Measurements from ENCODE around the gene MOB3B.

The MOB3B gene

GRCh38 chr9:27489087-27489876 lies 40.3 kb downstream of the MOB3B start:
- Histone ChIP-seq H3K36me3 (replicated peaks in 1 of 2; ENCODE audit: control insufficient read depth in 2 of 2, insufficient read depth in 2 of 2, low read length in 2 of 2) (peaks cover 0 to 43% of the 10 kb centered on the region in 2 donors), H3K18ac (ENCODE audit: low read length) (no peak overlapping the region), H2BK120ac (ENCODE audit: low read depth, low read length) (no peak overlapping the region), H2BK5ac (ENCODE audit: low read length) (no peak overlapping the region), H3K4ac (ENCODE audit: low read length) (no peak overlapping the region), H3K27ac (replicated peaks; ENCODE audit: low read length) (peak overlapping the region; percentile 95), H4K91ac (ENCODE audit: low read depth, low read length, poor library complexity) (no peak overlapping the region), H3K9me3 (replicated peaks in 1 of 2; ENCODE audit: control insufficient read depth in 2 of 2, insufficient read depth in 1 of 2, low read depth in 1 of 2, low read length in 2 of 2) (no peaks in the 10 kb centered on the region), H2AFZ (ENCODE audit: low read length) (peak overlapping the region; percentile 45), H3K79me1 (ENCODE audit: low read depth, low read length) (no peaks in the 10 kb centered on the region), H3K4me2 (ENCODE audit: insufficient read depth, low read length, poor library complexity, severe bottlenecking) (peak overlapping the region; percentile 22), H2BK15ac (ENCODE audit: low read length) (no peak overlapping the region), H2AK5ac (ENCODE audit: low read depth, low read length) (no peak overlapping the region), H3K27me3 (ENCODE audit: control insufficient read depth in 3 of 3, insufficient read depth in 3 of 3, low read depth in 1 of 3, low read length in 3 of 3) (no peaks in the 10 kb centered on the region), H3K23ac (ENCODE audit: low read depth, low read length, poor library complexity) (no peak overlapping the region), H3K4me3 (ENCODE audit: low read length in 2 of 2) (no peak overlapping the region), H2BK12ac (ENCODE audit: low read length) (no peak overlapping the region), H3K14ac (ENCODE audit: low read length) (no peak overlapping the region), H3K4me1 (ENCODE audit: control insufficient read depth in 2 of 2, insufficient read depth in 1 of 2, low read depth in 1 of 2, low read length in 2 of 2) (peaks cover 22 to 26% of the 10 kb centered on the region in 2 donors), H3K9ac (ENCODE audit: low read depth, low read length, poor library complexity) (no peak overlapping the region), H4K8ac (ENCODE audit: low read depth, low read length) (no peak overlapping the region)
- DNase-seq (ENCODE audit: low spot score): peak; percentile 57
- WGBS, 2 donors (ENCODE audit: extremely low coverage in 2 of 2, insufficient read length in 2 of 2, insufficient replicate concordance in 1 of 2): no CpG with 5 or more reads among the region's 5 CpGs

- H2BK12ac ChIP-seq (ENCODE audit: low read length): no peak overlapping the region
- no CpG with 5 or more reads among the region's 1 CpG for WGBS, 2 donors (ENCODE audit: extremely low coverage in 2 of 2, insufficient read length in 2 of 2, insufficient replicate concordance in 1 of 2)
- peaks cover 1 to 52% of the 10 kb centered on the region in 2 donors for H3K36me3 ChIP-seq (replicated peaks in 1 of 2; ENCODE audit: control insufficient read depth in 2 of 2, insufficient read depth in 2 of 2, low read length in 2 of 2)
- no peak overlapping the region for H3K4ac ChIP-seq (ENCODE audit: low read length)
- H3K4me1 ChIP-seq (ENCODE audit: control insufficient read depth in 2 of 2, insufficient read depth in 1 of 2, low read depth in 1 of 2, low read length in 2 of 2): peaks cover 22 to 26% of the 10 kb centered on the region in 2 donors
- H3K4me2 ChIP-seq (ENCODE audit: insufficient read depth, low read length, poor library complexity, severe bottlenecking): no peak overlapping the region
- peak overlapping the region; percentile 76 for H3K27ac ChIP-seq (replicated peaks; ENCODE audit: low read length)
- no peak overlapping the region for H2BK15ac ChIP-seq (ENCODE audit: low read length)
- no peak overlapping the region for H3K4me3 ChIP-seq (ENCODE audit: low read length in 2 of 2)
- no peak overlapping the region for H2BK5ac ChIP-seq (ENCODE audit: low read length)
- peaks cover 0 to 9% of the 10 kb centered on the region in 2 donors for H3K9me3 ChIP-seq (replicated peaks in 1 of 2; ENCODE audit: control insufficient read depth in 2 of 2, insufficient read depth in 1 of 2, low read depth in 1 of 2, low read length in 2 of 2)
- peak overlapping the region; percentile 72 for H3K18ac ChIP-seq (ENCODE audit: low read length)
- no peak overlapping the region for H4K8ac ChIP-seq (ENCODE audit: low read depth, low read length)
- H3K79me1 ChIP-seq (ENCODE audit: low read depth, low read length): no peaks in the 10 kb centered on the region
- H3K23ac ChIP-seq (ENCODE audit: low read depth, low read length, poor library complexity): no peak overlapping the region
- H4K91ac ChIP-seq (ENCODE audit: low read depth, low read length, poor library complexity): no peak overlapping the region
- H3K14ac ChIP-seq (ENCODE audit: low read length): no peak overlapping the region
- no peak overlapping the region for H2BK120ac ChIP-seq (ENCODE audit: low read depth, low read length)
- DNase-seq (ENCODE audit: low spot score): no peak
- no peak overlapping the region for H2AK5ac ChIP-seq (ENCODE audit: low read depth, low read length)
- no peak overlapping the region for H3K9ac ChIP-seq (ENCODE audit: low read depth, low read length, poor library complexity)
- no peak overlapping the region for H2AFZ ChIP-seq (ENCODE audit: low read length)
- no peaks in the 10 kb centered on the region for H3K27me3 ChIP-seq (ENCODE audit: control insufficient read depth in 3 of 3, insufficient read depth in 3 of 3, low read depth in 1 of 3, low read length in 3 of 3)
Observed at GRCh38 chr9:27487927-27488326, 41.7 kb downstream of the MOB3B start.

- H3K18ac ChIP-seq (ENCODE audit: low read length): peak overlapping the region; percentile 31
- no peak overlapping the region for H3K4ac ChIP-seq (ENCODE audit: low read length)
- H4K91ac ChIP-seq (ENCODE audit: low read depth, low read length, poor library complexity): no peak overlapping the region
- peaks cover 22 to 26% of the 10 kb centered on the region in 2 donors for H3K4me1 ChIP-seq (ENCODE audit: control insufficient read depth in 2 of 2, insufficient read depth in 1 of 2, low read depth in 1 of 2, low read length in 2 of 2)
- H3K4me3 ChIP-seq (ENCODE audit: low read length in 2 of 2): no peak overlapping the region
- H2BK5ac ChIP-seq (ENCODE audit: low read length): no peak overlapping the region
- no CpG with 5 or more reads among the region's 5 CpGs for WGBS, 2 donors (ENCODE audit: extremely low coverage in 2 of 2, insufficient read length in 2 of 2, insufficient replicate concordance in 1 of 2)
- H2BK12ac ChIP-seq (ENCODE audit: low read length): no peak overlapping the region
- H2AK5ac ChIP-seq (ENCODE audit: low read depth, low read length): no peak overlapping the region
- H3K79me1 ChIP-seq (ENCODE audit: low read depth, low read length): no peaks in the 10 kb centered on the region
- H3K27ac ChIP-seq (replicated peaks; ENCODE audit: low read length): no peak overlapping the region
- H3K4me2 ChIP-seq (ENCODE audit: insufficient read depth, low read length, poor library complexity, severe bottlenecking): no peak overlapping the region
- H2BK15ac ChIP-seq (ENCODE audit: low read length): no peak overlapping the region
- H2AFZ ChIP-seq (ENCODE audit: low read length): no peak overlapping the region
- H4K8ac ChIP-seq (ENCODE audit: low read depth, low read length): no peak overlapping the region
- no peaks in the 10 kb centered on the region for H3K27me3 ChIP-seq (ENCODE audit: control insufficient read depth in 3 of 3, insufficient read depth in 3 of 3, low read depth in 1 of 3, low read length in 3 of 3)
- no peak overlapping the region for H3K14ac ChIP-seq (ENCODE audit: low read length)
- no peak overlapping the region for H3K23ac ChIP-seq (ENCODE audit: low read depth, low read length, poor library complexity)
- no peak for DNase-seq (ENCODE audit: low spot score)
- H3K36me3 ChIP-seq (replicated peaks in 1 of 2; ENCODE audit: control insufficient read depth in 2 of 2, insufficient read depth in 2 of 2, low read length in 2 of 2): peaks cover 1 to 53% of the 10 kb centered on the region in 2 donors
- no peak overlapping the region for H3K9ac ChIP-seq (ENCODE audit: low read depth, low read length, poor library complexity)
- peaks cover 0 to 11% of the 10 kb centered on the region in 2 donors for H3K9me3 ChIP-seq (replicated peaks in 1 of 2; ENCODE audit: control insufficient read depth in 2 of 2, insufficient read depth in 1 of 2, low read depth in 1 of 2, low read length in 2 of 2)
- no peak overlapping the region for H2BK120ac ChIP-seq (ENCODE audit: low read depth, low read length)
Observed at GRCh38 chr9:27487128-27487640, 42.4 kb downstream of the MOB3B start.

- DNase-seq (ENCODE audit: low spot score): no peak
- peaks cover 20 to 21% of the 10 kb centered on the region in 2 donors for H3K4me1 ChIP-seq (ENCODE audit: control insufficient read depth in 2 of 2, insufficient read depth in 1 of 2, low read depth in 1 of 2, low read length in 2 of 2)
- no peak overlapping the region for H2BK12ac ChIP-seq (ENCODE audit: low read length)
- no peak overlapping the region for H3K14ac ChIP-seq (ENCODE audit: low read length)
- H2AK5ac ChIP-seq (ENCODE audit: low read depth, low read length): no peak overlapping the region
- WGBS, 2 donors (ENCODE audit: extremely low coverage in 2 of 2, insufficient read length in 2 of 2, insufficient replicate concordance in 1 of 2): 100% methylated on average over 1 of the region's 1 CpG; no CpG with 5 or more reads in 1 of the 2 donors
- H3K4ac ChIP-seq (ENCODE audit: low read length): no peak overlapping the region
- H2BK5ac ChIP-seq (ENCODE audit: low read length): no peak overlapping the region
- no peak overlapping the region for H3K23ac ChIP-seq (ENCODE audit: low read depth, low read length, poor library complexity)
- no peak overlapping the region for H2AFZ ChIP-seq (ENCODE audit: low read length)
- no peak overlapping the region for H3K18ac ChIP-seq (ENCODE audit: low read length)
- peaks cover 1 to 50% of the 10 kb centered on the region in 2 donors for H3K36me3 ChIP-seq (replicated peaks in 1 of 2; ENCODE audit: control insufficient read depth in 2 of 2, insufficient read depth in 2 of 2, low read length in 2 of 2)
- no peak overlapping the region for H4K8ac ChIP-seq (ENCODE audit: low read depth, low read length)
- H2BK120ac ChIP-seq (ENCODE audit: low read depth, low read length): no peak overlapping the region
- H3K9me3 ChIP-seq (replicated peaks in 1 of 2; ENCODE audit: control insufficient read depth in 2 of 2, insufficient read depth in 1 of 2, low read depth in 1 of 2, low read length in 2 of 2): peaks cover 0 to 22% of the 10 kb centered on the region in 2 donors
- H4K91ac ChIP-seq (ENCODE audit: low read depth, low read length, poor library complexity): no peak overlapping the region
- H3K4me2 ChIP-seq (ENCODE audit: insufficient read depth, low read length, poor library complexity, severe bottlenecking): no peak overlapping the region
- H3K27me3 ChIP-seq (ENCODE audit: control insufficient read depth in 3 of 3, insufficient read depth in 3 of 3, low read depth in 1 of 3, low read length in 3 of 3): no peaks in the 10 kb centered on the region
- H3K27ac ChIP-seq (replicated peaks; ENCODE audit: low read length): no peak overlapping the region
- no peak overlapping the region for H3K9ac ChIP-seq (ENCODE audit: low read depth, low read length, poor library complexity)
- H3K79me1 ChIP-seq (ENCODE audit: low read depth, low read length): no peaks in the 10 kb centered on the region
- no peak overlapping the region for H2BK15ac ChIP-seq (ENCODE audit: low read length)
- H3K4me3 ChIP-seq (ENCODE audit: low read length in 2 of 2): no peak overlapping the region
Observed at GRCh38 chr9:27485158-27485557, 44.5 kb downstream of the MOB3B start.
